Natural killer cell (primary cell): ENCODE results near the gene RC3H1. TPM values are rescaled to one million over a fixed set of nuclear protein-coding genes. Genes with fewer than 3 reads are reported as not detected.
"Not testable (repeated sequence)": the region's sequence is repeated elsewhere in the genome, so short reads cannot be mapped to it uniquely, and the experiment has no call there.

Experiments used
- ATAC-seq, 3 donors: fragments of 150-1000 bp in 2 of 3; fragments of 200-7000 bp in 1 of 3; cut with Tn5 transposase; 1 replicate in 1 of 3; 2 replicates in 2 of 3; pipeline ENCODE4 v1.10.0; 2021; ENCODE audit warnings: mild to moderate bottlenecking in 2 of 3, moderate library complexity in 2 of 3
- DNase-seq, 2 donors: peaks; one replicate each; pipeline versions ENCODE4 v3.0.0 to v3.0.0-alpha.2; 2013 to 2021; ENCODE audit warnings: mixed read lengths in 1 of 2
- H3K27ac ChIP-seq: one replicate; pipeline ENCODE4 v1.5.1; 2013; ENCODE audit warnings: mild to moderate bottlenecking, low read length
- H3K27me3 ChIP-seq: one replicate; pipeline ENCODE4 v1.6.1; 2013; ENCODE audit warnings: low read length; ENCODE audit not compliant: control insufficient read depth, insufficient read depth
- H3K36me3 ChIP-seq: one replicate; pipeline ENCODE4 v1.6.1; 2013; ENCODE audit warnings: low read length; ENCODE audit not compliant: control insufficient read depth, insufficient read depth
- H3K4me1 ChIP-seq: one replicate; pipeline ENCODE4 v1.6.1; 2013; ENCODE audit warnings: low read length; ENCODE audit not compliant: control insufficient read depth, insufficient read depth
- H3K4me3 ChIP-seq: one replicate; pipeline ENCODE4 v1.5.1; 2013; ENCODE audit warnings: low read length
- H3K9me3 ChIP-seq: one replicate; pipeline ENCODE4 v1.6.1; 2013; ENCODE audit warnings: low read length; ENCODE audit not compliant: control insufficient read depth, insufficient read depth
- H3K27ac Mint-ChIP-seq, 2 donors: one replicate each; pipeline ENCODE4 v1.8.0; 2022; ENCODE audit warnings: mild to moderate bottlenecking in 2 of 2, mixed read lengths in 2 of 2, moderate library complexity in 1 of 2
- H3K27me3 Mint-ChIP-seq, 2 donors: one replicate each; pipeline ENCODE4 v1.8.0; 2022; ENCODE audit warnings: low read depth in 2 of 2, mixed read lengths in 2 of 2
- H3K36me3 Mint-ChIP-seq: one replicate; pipeline ENCODE4 v1.8.0; 2022; ENCODE audit warnings: mixed read lengths
- H3K4me1 Mint-ChIP-seq, 2 donors: one replicate each; pipeline ENCODE4 v1.8.0; 2022; ENCODE audit warnings: mixed read lengths in 2 of 2
- H3K4me3 Mint-ChIP-seq: one replicate; pipeline ENCODE4 v1.8.0; 2022; ENCODE audit warnings: mild to moderate bottlenecking, moderate library complexity, mixed read lengths
- H3K9me3 Mint-ChIP-seq, 2 donors: one replicate each; pipeline ENCODE4 v1.8.0; 2022; ENCODE audit warnings: mixed read lengths in 2 of 2
- WGBS: methylation state at CpG from one replicate; pipeline ENCODE4 v1.1.7; 2013; ENCODE audit warnings: missing lambda C conversion rate; ENCODE audit not compliant: insufficient coverage; 5-methylcytosine and 5-hydroxymethylcytosine counted together
- intact Hi-C: fragments of 100-400 bp; cut with micrococcal nuclease; formaldehyde crosslinking; loops from one replicate; pipeline ENCODE4 v1.14.2; 2022
- total RNA-seq, 4 donors: library from RNA; stranded (reverse); fragments of 120-200 nt in 1 of 4; gene quantifications; one replicate each; pipeline versions ENCODE4 v1.2.3 to v1.2.4, GENCODE V29; 2013 to 2022
- TF ChIP-seq, protein P1 (sequence below): fragments of 200-600 bp; IDR thresholded peaks from one replicate; pipeline ENCODE4 v1.8.0; 2022; ENCODE audit warnings: antibody characterized with exemption

The RC3H1 gene
- total RNA-seq, 3 donors from 2014 or later (not counting 1 experiment from before 2014, with no cell fraction given) = 67.8 to 82.1 (median 78.9) TPM

DNA sequence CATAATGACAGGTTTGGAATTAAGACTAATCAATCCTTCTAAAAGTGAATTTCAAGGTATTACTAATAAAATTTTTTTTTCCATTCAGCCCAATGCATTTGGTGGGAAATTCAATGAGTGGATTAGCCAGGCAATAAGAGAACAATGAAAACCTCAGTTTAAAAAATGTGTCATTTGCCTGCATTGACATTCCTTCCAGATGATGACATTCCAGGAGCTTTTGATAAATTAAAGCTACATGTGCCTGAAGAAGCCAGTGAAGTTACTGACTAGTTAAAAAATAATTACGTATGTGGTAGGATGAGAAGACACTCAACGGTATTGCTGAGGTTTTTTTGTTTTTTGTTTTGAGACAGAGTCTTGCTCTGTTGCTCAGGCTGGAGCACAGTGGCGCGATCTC, 37.9 kb upstream of the RC3H1 start:
- Mint-ChIP-seq H3K27ac (no peak overlapping the region), H3K27me3 (peaks cover 0 to 10% of the 10 kb centered on the region in 2 donors), H3K36me3 (no peaks in the 10 kb centered on the region), H3K4me3 (no peak overlapping the region), H3K9me3 (no peaks in the 10 kb centered on the region), H3K4me1 (no peaks in the 10 kb centered on the region)
- no peaks in the 10 kb centered on the region for H3K9me3 ChIP-seq
- H3K27ac ChIP-seq = no peak overlapping the region
- no peaks in the 10 kb centered on the region for H3K4me1 ChIP-seq
- intact Hi-C loops = no loop called here
- H3K4me3 ChIP-seq = no peak overlapping the region
- no peaks in the 10 kb centered on the region for H3K36me3 ChIP-seq
- ATAC-seq (no peak), DNase-seq (no peak)
- 92% methylated on average over 4 of the region's 4 CpGs for WGBS
- no peaks in the 10 kb centered on the region for H3K27me3 ChIP-seq
- TF ChIP-seq, protein P1, sequence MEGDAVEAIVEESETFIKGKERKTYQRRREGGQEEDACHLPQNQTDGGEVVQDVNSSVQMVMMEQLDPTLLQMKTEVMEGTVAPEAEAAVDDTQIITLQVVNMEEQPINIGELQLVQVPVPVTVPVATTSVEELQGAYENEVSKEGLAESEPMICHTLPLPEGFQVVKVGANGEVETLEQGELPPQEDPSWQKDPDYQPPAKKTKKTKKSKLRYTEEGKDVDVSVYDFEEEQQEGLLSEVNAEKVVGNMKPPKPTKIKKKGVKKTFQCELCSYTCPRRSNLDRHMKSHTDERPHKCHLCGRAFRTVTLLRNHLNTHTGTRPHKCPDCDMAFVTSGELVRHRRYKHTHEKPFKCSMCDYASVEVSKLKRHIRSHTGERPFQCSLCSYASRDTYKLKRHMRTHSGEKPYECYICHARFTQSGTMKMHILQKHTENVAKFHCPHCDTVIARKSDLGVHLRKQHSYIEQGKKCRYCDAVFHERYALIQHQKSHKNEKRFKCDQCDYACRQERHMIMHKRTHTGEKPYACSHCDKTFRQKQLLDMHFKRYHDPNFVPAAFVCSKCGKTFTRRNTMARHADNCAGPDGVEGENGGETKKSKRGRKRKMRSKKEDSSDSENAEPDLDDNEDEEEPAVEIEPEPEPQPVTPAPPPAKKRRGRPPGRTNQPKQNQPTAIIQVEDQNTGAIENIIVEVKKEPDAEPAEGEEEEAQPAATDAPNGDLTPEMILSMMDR = no peak

DNA sequence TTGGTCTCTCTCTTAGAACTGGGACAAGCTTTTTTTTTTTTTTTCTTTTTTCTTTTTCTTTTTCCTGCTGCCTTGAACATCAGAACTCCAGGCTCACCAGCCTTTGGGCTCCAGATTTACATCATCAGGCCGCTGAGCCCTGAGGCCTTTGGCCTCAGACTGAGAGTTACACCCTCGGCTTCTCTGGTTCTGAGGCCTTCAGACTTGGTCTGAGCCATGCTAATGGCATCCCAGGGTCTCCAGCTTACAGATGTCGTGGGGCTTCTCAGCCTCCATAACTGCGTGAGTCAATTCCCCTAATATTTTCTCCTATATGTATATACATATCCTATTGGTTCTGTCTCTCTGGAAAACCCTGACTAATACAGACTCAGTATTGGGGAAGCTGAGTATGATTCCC, 36.5 kb upstream of the RC3H1 start:
- no peaks in the 10 kb centered on the region for H3K36me3 Mint-ChIP-seq
- no peaks in the 10 kb centered on the region for H3K4me1 Mint-ChIP-seq
- H3K27ac ChIP-seq = no peak overlapping the region
- no peaks in the 10 kb centered on the region for H3K36me3 ChIP-seq
- peaks cover 0 to 7% of the 10 kb centered on the region in 2 donors for H3K27me3 Mint-ChIP-seq
- 89% methylated on average over 4 of the region's 4 CpGs for WGBS
- H3K4me3 ChIP-seq = no peak overlapping the region
- H3K4me1 ChIP-seq = no peaks in the 10 kb centered on the region
- no peaks in the 10 kb centered on the region for H3K9me3 ChIP-seq
- intact Hi-C loops = no loop called here
- H3K27ac Mint-ChIP-seq = no peak overlapping the region
- ATAC-seq (no peak), DNase-seq (no peak)
- TF ChIP-seq, protein P1 = no peak
- no peak overlapping the region for H3K4me3 Mint-ChIP-seq
- H3K27me3 ChIP-seq = no peaks in the 10 kb centered on the region
- no peaks in the 10 kb centered on the region for H3K9me3 Mint-ChIP-seq

DNA sequence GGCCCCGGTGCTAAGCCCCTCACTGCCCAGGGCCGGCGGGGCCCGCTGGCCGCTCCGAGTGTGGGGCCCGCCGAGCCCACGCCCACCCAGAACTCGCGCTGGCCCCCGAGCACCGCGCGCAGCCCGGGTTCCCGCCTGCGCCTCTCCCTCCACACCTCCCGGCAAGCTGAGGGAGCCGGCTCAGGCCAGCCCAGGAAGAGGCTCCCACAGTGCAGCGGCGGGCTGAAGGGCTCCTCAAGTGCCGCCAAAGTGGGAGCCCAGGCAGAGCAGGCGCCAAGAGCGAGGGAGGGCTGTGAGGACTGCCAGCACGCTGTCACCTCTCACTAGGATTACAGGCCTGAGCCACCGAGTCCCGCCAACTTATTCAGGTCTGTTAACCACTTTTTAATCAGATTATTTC, 34.5 kb upstream of the RC3H1 start:
- intact Hi-C loops, DNase-seq, H3K9me3 ChIP-seq, H3K4me3 Mint-ChIP-seq, H3K4me1 Mint-ChIP-seq, H3K36me3 Mint-ChIP-seq, H3K4me1 ChIP-seq, H3K4me3 ChIP-seq, H3K27ac ChIP-seq, H3K9me3 Mint-ChIP-seq, ATAC-seq, H3K27me3 Mint-ChIP-seq, H3K36me3 ChIP-seq, H3K27ac Mint-ChIP-seq, H3K27me3 ChIP-seq: not testable (repeated sequence)
- WGBS = 94% methylated on average over 28 of the region's 28 CpGs

DNA sequence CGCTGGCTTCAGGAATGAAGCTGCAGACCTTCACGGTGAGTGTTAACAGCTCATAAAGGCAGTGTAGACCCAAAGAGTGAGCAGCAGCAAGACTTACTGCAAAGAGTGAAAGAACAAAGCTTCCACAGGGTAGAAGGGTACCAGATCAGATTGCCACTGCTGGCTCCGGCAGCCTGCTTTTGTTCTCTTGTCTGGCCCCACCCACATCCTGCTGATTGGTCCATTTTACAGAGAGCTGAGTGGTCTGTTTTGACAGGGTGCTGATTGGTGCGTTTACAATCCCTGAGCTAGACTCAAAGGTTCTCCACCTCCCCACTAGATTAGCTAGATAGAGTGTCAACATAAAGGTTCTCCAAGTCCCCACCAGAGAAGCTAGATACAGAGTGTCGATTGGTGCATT, 33.6 kb upstream of the RC3H1 start:
- H3K27me3 ChIP-seq, H3K36me3 Mint-ChIP-seq, H3K4me3 Mint-ChIP-seq, intact Hi-C loops, H3K27me3 Mint-ChIP-seq, ATAC-seq, H3K27ac ChIP-seq, H3K36me3 ChIP-seq, DNase-seq, H3K4me1 ChIP-seq, H3K4me1 Mint-ChIP-seq, H3K9me3 ChIP-seq, H3K4me3 ChIP-seq, H3K27ac Mint-ChIP-seq, H3K9me3 Mint-ChIP-seq: not testable (repeated sequence)
- WGBS = 100% methylated on average over 3 of the region's 5 CpGs

DNA sequence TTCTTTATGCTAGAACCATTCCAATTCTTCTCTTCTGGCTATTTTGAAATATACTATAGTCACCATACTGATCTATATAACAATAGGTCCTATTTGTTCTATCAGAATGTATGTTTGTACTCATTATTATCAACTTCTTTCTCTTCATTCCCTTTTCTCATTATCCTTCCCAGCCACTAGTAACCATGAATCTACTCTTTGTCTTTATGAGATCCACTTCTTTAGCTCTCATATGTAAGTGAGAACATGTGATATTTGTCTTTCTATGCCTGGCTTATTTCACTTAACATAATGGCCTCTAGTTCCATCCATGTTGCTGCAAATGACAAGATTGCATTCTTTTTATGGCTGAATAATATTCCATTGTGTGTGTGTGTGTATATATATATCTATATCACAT, 31.7 kb upstream of the RC3H1 start:
- intact Hi-C loops = no loop called here
- Mint-ChIP-seq H3K27me3 (no peaks in the 10 kb centered on the region), H3K4me3 (no peak overlapping the region), H3K4me1 (no peaks in the 10 kb centered on the region), H3K9me3 (no peaks in the 10 kb centered on the region), H3K27ac (no peak overlapping the region), H3K36me3 (no peaks in the 10 kb centered on the region)
- TF ChIP-seq, protein P1 = no peak
- no peaks in the 10 kb centered on the region for H3K9me3 ChIP-seq
- DNase-seq (no peak), ATAC-seq (no peak)
- H3K27me3 ChIP-seq = no peaks in the 10 kb centered on the region
- H3K27ac ChIP-seq = no peak overlapping the region
- no peak overlapping the region for H3K4me3 ChIP-seq
- no peaks in the 10 kb centered on the region for H3K4me1 ChIP-seq
- H3K36me3 ChIP-seq = no peaks in the 10 kb centered on the region
